Activated CD4-positive, alpha-beta T cell treated with anti-CD3 and anti-CD28 coated beads, Interleukin-2, amount 10 ng/mL, durations not matched to agents 7 days and 5 days (primary cell): ENCODE data around the gene KCNMA1. TPM values are rescaled to one million over a fixed set of nuclear protein-coding genes. Genes with fewer than 3 reads are reported as not detected.

Source experiments
- CTCF ChIA-PET: fragments of 350-600 bp; sonication (Branson Sonifier 250); formaldehyde crosslinking; loops from one replicate; lab custom pipeline; 2021; ENCODE audit warnings: antibody characterized with exemption; lab: Charles Lee
- POLR2A ChIA-PET: fragments of 350-600 bp; sonication (Branson Sonifier 250); formaldehyde crosslinking; loops from one replicate; lab custom pipeline; 2021; ENCODE audit warnings: antibody characterized with exemption; lab: Charles Lee
- DNase-seq: peaks from one replicate; pipeline ENCODE4 v3.0.0-alpha.2; 2020
- H3K27ac Mint-ChIP-seq: one replicate; pipeline ENCODE4 v1.8.0; 2021; ENCODE audit warnings: mild to moderate bottlenecking, moderate library complexity, mixed read lengths
- H3K27me3 Mint-ChIP-seq: one replicate; pipeline ENCODE4 v1.8.0; 2021; ENCODE audit warnings: mixed read lengths
- H3K36me3 Mint-ChIP-seq: one replicate; pipeline ENCODE4 v1.8.0; 2021; ENCODE audit warnings: low read depth, mixed read lengths
- H3K4me1 Mint-ChIP-seq: one replicate; pipeline ENCODE4 v1.8.0; 2021; ENCODE audit warnings: mixed read lengths
- H3K4me3 Mint-ChIP-seq: one replicate; pipeline ENCODE4 v1.8.0; 2021; ENCODE audit warnings: mild to moderate bottlenecking, moderate library complexity, mixed read lengths
- H3K9me3 Mint-ChIP-seq: one replicate; pipeline ENCODE4 v1.8.0; 2021; ENCODE audit warnings: mixed read lengths
- total RNA-seq, 2 experiments: library from RNA; stranded (reverse); gene quantifications; one replicate each; pipeline ENCODE4 v1.2.3, GENCODE V29; 2021

The KCNMA1 gene
- total RNA-seq, 2 experiments from 2014 or later, result not detected

DNA sequence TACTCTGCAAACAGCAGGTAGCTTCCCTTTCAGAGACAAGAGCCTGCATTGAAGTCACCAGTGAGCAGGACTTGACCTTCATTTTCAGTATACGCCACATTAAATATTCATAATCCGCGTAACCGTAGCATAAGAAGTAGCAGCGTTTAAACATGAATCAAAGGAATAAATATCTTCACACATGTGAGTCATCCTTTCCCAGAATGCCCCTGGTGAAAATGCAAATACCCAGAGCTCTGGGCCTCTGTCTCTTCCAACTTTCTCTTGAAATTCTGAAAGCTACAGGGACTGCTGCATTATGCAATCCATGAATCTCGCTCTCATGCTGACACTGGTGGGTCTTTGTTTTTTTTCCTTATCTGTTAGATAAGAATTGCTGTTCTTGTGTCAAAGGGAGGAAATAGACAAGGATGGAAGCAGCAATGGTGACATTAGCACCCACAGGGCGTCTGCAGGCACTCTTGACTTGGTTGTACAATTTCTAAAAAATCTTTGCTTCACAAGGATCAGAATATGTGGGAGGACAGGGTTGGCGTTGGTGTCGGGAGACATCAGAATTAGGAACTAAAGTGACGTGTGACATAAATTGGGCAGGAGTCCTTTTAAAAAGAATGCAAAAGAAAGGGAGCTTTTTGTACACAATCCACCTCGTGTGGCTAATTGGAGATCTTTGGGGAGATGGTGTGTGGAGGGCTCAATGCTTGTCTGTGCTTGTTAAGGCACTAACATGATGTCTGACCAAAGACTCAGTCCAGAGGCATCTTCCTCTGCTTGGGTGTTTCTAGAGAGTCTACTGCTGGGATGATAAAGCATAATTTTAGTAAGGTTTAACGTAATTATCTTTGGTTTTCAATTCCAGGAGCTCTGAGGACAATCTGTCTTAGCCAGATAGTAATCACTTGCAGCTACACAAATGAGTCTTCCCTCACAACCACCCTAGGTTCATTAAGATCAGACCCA lies 390.3 kb downstream of the KCNMA1 start:
- Mint-ChIP-seq H3K4me3 (no peak overlapping the region), H3K27ac (no peak overlapping the region), H3K4me1 (no peaks in the 10 kb centered on the region), H3K9me3 (no peaks in the 10 kb centered on the region), H3K36me3 (no peaks in the 10 kb centered on the region), H3K27me3 (peaks cover 7% of the 10 kb centered on the region)
- CTCF ChIA-PET, result interaction anchor here (1.0 kb wide), 1 partner anchor 26 kb away, joined by 3 read pairs; no protein-coding TSS in a partner anchor
- DNase-seq, result no peak
- POLR2A ChIA-PET, result no interaction called here

GRCh38 chr10:77245953-77246352 lies 391.7 kb downstream of the KCNMA1 start:
- no peak for DNase-seq
- no peaks in the 10 kb centered on the region for H3K9me3 Mint-ChIP-seq
- no peaks in the 10 kb centered on the region for H3K36me3 Mint-ChIP-seq
- H3K4me1 Mint-ChIP-seq, result no peaks in the 10 kb centered on the region
- H3K4me3 Mint-ChIP-seq, result no peak overlapping the region
- ChIA-PET POLR2A (no interaction called here), CTCF (no interaction called here)
- peaks cover 7% of the 10 kb centered on the region for H3K27me3 Mint-ChIP-seq
- H3K27ac Mint-ChIP-seq, result no peak overlapping the region

DNA sequence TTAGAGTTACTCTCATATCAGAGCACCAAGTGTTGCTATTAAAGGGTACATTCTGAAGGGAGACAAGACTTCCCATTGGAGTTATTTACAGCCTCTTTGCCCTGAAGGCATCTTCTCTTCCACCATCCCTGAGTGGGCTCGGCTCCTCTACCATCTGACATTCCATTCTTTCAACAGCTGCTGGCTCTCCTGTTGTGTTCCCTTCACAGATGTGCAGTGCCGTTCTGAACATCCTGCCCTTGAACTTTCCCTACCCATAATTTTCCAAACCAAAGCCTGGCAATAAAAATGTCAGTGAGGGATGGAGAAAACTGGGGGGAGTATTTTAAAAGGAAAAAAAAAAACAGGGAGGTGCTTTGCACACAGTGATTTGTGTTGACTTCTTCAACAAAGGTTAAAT lies 392.9 kb downstream of the KCNMA1 start:
- POLR2A ChIA-PET, result no interaction called here
- CTCF ChIA-PET, result no interaction called here
- H3K4me1 Mint-ChIP-seq, result no peaks in the 10 kb centered on the region
- DNase-seq, result no peak
- no peaks in the 10 kb centered on the region for H3K36me3 Mint-ChIP-seq
- H3K4me3 Mint-ChIP-seq, result no peak overlapping the region
- H3K27ac Mint-ChIP-seq, result no peak overlapping the region
- no peaks in the 10 kb centered on the region for H3K9me3 Mint-ChIP-seq
- H3K27me3 Mint-ChIP-seq, result peaks cover 7% of the 10 kb centered on the region

- CTCF ChIA-PET, result no interaction called here
- H3K9me3 Mint-ChIP-seq, result no peaks in the 10 kb centered on the region
- H3K4me1 Mint-ChIP-seq, result no peaks in the 10 kb centered on the region
These were observed 393.3 kb downstream of the KCNMA1 start for GRCh38 chr10:77244286-77244685.

DNA sequence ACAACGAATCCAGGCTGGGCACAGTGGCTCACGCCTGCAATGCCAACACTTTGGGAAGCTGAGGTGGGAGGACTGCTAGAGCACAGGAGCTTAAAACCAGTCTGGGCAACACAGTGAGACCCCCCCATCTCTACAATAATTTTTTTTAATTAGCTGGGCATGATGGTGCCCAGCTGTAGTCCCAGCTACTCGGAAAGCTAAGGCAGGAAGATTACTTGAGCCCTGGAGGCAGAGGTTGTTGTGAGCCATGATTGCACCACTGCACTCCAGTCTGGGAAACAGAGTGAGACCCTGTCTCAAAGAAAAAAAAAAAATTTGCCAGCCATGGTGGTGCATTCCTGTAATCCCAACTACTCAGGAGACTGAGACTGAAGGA lies 396.3 kb downstream of the KCNMA1 start:
- DNase-seq, result no peak
- H3K4me3 Mint-ChIP-seq, result no peak overlapping the region
- no peaks in the 10 kb centered on the region for H3K4me1 Mint-ChIP-seq
- H3K36me3 Mint-ChIP-seq, result no peaks in the 10 kb centered on the region
- no peak overlapping the region for H3K27ac Mint-ChIP-seq
- no peaks in the 10 kb centered on the region for H3K27me3 Mint-ChIP-seq
- ChIA-PET POLR2A (no interaction called here), CTCF (no interaction called here)
- no peaks in the 10 kb centered on the region for H3K9me3 Mint-ChIP-seq

More at GRCh38 chr10:77244286-77244685, 393.3 kb downstream of the KCNMA1 start:
- POLR2A ChIA-PET, result no interaction called here
- H3K36me3 Mint-ChIP-seq, result no peaks in the 10 kb centered on the region
- no peak overlapping the region for H3K27ac Mint-ChIP-seq
- no peak for DNase-seq
- peaks cover 7% of the 10 kb centered on the region for H3K27me3 Mint-ChIP-seq
- no peak overlapping the region for H3K4me3 Mint-ChIP-seq

DNA sequence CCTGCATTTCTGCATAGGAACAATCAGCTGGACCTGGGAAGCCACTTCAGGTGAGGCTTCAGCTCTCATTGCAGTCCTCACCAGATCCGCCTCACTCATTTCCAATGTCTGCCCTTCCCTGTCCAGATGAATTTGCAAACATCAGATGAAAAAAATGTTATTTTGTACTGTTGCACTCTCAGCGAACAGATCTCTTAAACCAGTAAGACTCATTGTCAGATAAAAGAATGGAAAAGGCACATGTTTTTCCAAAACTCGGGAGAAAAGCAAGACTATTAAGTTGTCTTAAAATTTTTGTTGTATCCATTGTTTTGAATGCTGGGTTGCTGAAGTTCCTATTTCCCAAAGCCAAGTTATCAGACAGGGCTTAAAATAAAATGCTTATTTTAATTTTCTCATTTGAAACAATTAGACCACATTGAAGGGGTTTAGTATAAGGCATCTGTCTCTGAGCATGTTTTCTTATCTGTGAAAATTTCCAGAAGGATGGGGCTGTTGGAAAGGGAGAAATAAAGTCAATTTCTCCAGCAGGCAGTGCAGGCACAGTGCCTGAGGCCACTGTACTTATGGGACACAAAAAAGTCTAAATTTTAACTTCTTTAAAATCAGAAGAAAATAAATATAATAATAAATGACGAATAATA lies 396.8 kb downstream of the KCNMA1 start:
- Mint-ChIP-seq H3K27ac (no peak overlapping the region), H3K4me3 (no peak overlapping the region), H3K9me3 (no peaks in the 10 kb centered on the region), H3K36me3 (no peaks in the 10 kb centered on the region), H3K27me3 (no peaks in the 10 kb centered on the region), H3K4me1 (no peaks in the 10 kb centered on the region)
- ChIA-PET CTCF (no interaction called here), POLR2A (no interaction called here)
- no peak for DNase-seq

GRCh38 chr10:77240041-77240652 lies 397.5 kb downstream of the KCNMA1 start:
- Mint-ChIP-seq H3K27me3 (no peaks in the 10 kb centered on the region), H3K27ac (no peak overlapping the region), H3K4me3 (no peak overlapping the region), H3K9me3 (no peaks in the 10 kb centered on the region), H3K4me1 (no peaks in the 10 kb centered on the region), H3K36me3 (no peaks in the 10 kb centered on the region)
- CTCF ChIA-PET, result no interaction called here
- POLR2A ChIA-PET, result no interaction called here
- DNase-seq, result no peak

DNA sequence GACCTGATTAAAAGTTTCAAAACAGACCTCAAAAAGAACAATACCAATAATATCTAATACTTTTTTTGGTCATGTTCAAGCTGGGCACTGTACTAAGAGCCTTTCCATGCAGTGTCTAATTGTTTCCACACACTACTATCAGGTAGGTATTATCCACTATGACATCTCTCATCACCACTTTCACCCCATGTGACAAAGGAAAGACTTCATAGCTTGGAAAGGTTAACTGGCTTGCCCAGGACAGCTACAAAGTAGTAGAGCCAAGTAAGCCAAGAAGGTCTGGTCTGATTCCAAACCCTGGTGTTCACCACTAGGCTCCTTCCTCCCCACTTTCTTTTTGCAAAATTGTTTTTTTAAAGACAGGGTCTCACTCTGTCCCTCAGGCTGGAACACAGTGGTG lies 400.5 kb downstream of the KCNMA1 start:
- H3K9me3 Mint-ChIP-seq, result no peaks in the 10 kb centered on the region
- H3K4me3 Mint-ChIP-seq, result no peak overlapping the region

GRCh38 chr10:77236700-77237099 lies 400.9 kb downstream of the KCNMA1 start:
- H3K4me3 Mint-ChIP-seq, result no peak overlapping the region
- no peaks in the 10 kb centered on the region for H3K27me3 Mint-ChIP-seq
- H3K27ac Mint-ChIP-seq, result no peak overlapping the region
- H3K36me3 Mint-ChIP-seq, result no peaks in the 10 kb centered on the region
- no peak for DNase-seq
- CTCF ChIA-PET, result no interaction called here
- no peaks in the 10 kb centered on the region for H3K9me3 Mint-ChIP-seq
- POLR2A ChIA-PET, result no interaction called here
- no peaks in the 10 kb centered on the region for H3K4me1 Mint-ChIP-seq

More for the DNA sequence above, 400.5 kb downstream of the KCNMA1 start:
- CTCF ChIA-PET, result no interaction called here
- no peaks in the 10 kb centered on the region for H3K36me3 Mint-ChIP-seq
- no peaks in the 10 kb centered on the region for H3K4me1 Mint-ChIP-seq
- H3K27ac Mint-ChIP-seq, result no peak overlapping the region
- POLR2A ChIA-PET, result no interaction called here
- H3K27me3 Mint-ChIP-seq, result no peaks in the 10 kb centered on the region
- DNase-seq, result no peak

- no peaks in the 10 kb centered on the region for H3K27me3 Mint-ChIP-seq
- H3K9me3 Mint-ChIP-seq, result no peaks in the 10 kb centered on the region
- H3K36me3 Mint-ChIP-seq, result no peaks in the 10 kb centered on the region
- no peak overlapping the region for H3K27ac Mint-ChIP-seq
- CTCF ChIA-PET, result no interaction called here
- H3K4me1 Mint-ChIP-seq, result no peaks in the 10 kb centered on the region
- POLR2A ChIA-PET, result no interaction called here
- no peak overlapping the region for H3K4me3 Mint-ChIP-seq
- no peak for DNase-seq
These were observed 401.6 kb downstream of the KCNMA1 start for GRCh38 chr10:77236029-77236428.

DNA sequence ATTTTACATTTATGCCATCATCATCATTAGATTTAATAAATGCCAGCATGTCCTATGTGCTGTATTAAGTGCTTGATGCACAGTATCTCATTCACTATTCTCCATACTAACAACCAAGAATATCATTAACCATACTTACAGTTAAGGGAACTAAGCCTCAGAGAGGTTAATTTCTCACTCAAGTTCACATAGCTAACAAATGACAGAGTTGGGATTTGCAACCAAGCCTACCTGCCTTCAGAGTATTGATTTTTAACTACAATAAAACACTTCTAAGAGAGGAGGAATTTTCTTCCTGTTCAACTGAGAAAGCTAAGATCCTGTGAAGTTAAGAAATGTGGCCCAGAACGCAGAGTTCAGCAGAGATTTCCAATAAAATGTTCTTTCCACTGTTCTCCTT lies 403.0 kb downstream of the KCNMA1 start:
- POLR2A ChIA-PET, result no interaction called here
- DNase-seq, result no peak
- H3K27ac Mint-ChIP-seq, result no peak overlapping the region
- H3K9me3 Mint-ChIP-seq, result no peaks in the 10 kb centered on the region
- H3K36me3 Mint-ChIP-seq, result no peaks in the 10 kb centered on the region
- no peaks in the 10 kb centered on the region for H3K4me1 Mint-ChIP-seq
- H3K4me3 Mint-ChIP-seq, result no peak overlapping the region
- CTCF ChIA-PET, result no interaction called here
- peaks cover 5% of the 10 kb centered on the region for H3K27me3 Mint-ChIP-seq

DNA sequence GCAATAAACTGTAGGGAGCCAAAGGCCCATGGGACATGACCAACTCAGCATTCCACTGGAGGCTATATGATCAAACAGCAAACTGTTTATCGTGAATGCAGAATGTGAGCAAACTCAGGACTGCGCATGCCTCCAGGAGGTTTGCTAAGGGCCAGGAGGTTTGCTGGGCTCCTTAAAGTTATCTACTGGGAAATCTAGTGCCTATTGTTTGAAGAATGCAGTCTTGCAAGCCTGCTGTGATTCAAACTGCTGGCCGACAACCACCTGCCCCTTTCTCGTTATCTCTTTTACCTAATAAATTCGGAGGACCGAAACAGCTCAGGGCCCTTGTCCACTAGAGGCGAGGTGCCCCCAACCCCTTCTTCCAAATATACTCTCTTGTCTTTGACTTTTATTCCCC lies 404.1 kb downstream of the KCNMA1 start:
- ChIA-PET POLR2A (no interaction called here), CTCF (no interaction called here)
- no peak for DNase-seq
- H3K36me3 Mint-ChIP-seq, result no peaks in the 10 kb centered on the region
- H3K4me3 Mint-ChIP-seq, result no peak overlapping the region
- no peaks in the 10 kb centered on the region for H3K4me1 Mint-ChIP-seq
- H3K27ac Mint-ChIP-seq, result no peak overlapping the region
- H3K9me3 Mint-ChIP-seq, result no peaks in the 10 kb centered on the region
- H3K27me3 Mint-ChIP-seq, result peaks cover 5% of the 10 kb centered on the region
